Ovary (tissue), 3 donors: ENCODE data around the gene GOLGA8M.

Experiments
- CTCF ChIP-seq, 3 donors: fragments of 450-650 bp in 2 of 3; fragments of 200-600 bp in 1 of 3; IDR thresholded peaks; one replicate each; pipeline versions ENCODE4 v1.5.1 to v1.8.0; 2016 to 2022; ENCODE audit warnings: antibody characterized with exemption in 3 of 3, mild to moderate bottlenecking in 1 of 3
- POLR2A ChIP-seq: fragments of 450-650 bp; IDR thresholded peaks from one replicate; pipeline ENCODE4 v1.6.1; 2017; ENCODE audit warnings: antibody characterized with exemption, mild to moderate bottlenecking, moderate library complexity
- donor health status: DM: no; HTN: no; CAD: no.

- TF ChIP-seq CTCF (IDR thresholded peaks at IDR 0.05) (no peak), POLR2A (no peak)
These were observed 13.9 kb upstream of the GOLGA8M start for GRCh38 chr15:28726102-28726501.
